H1 (cell line): ENCODE measurements around the gene RNF133. TPM values are rescaled to one million over a fixed set of nuclear protein-coding genes. Genes with fewer than 3 reads are reported as not detected.
A peak's percentile ranks its signal among the peaks of the same experiment; 100 is the strongest.

Source experiments
- CTCF ChIA-PET: fragments of 300-600 bp; sonication (Branson Sonifier 250); formaldehyde crosslinking; loops from one replicate; lab custom pipeline; 2021; ENCODE audit not compliant: partially characterized antibody; lab: Charles Lee
- POLR2A ChIA-PET: fragments of 300-600 bp; sonication (Branson Sonifier 250); formaldehyde crosslinking; loops from one replicate; lab custom pipeline; 2021; ENCODE audit warnings: inconsistent platforms; ENCODE audit not compliant: partially characterized antibody; lab: Charles Lee
- DNase-seq, 2 experiments: peaks; one replicate each; pipeline versions ENCODE4 v3.0.0 to v3.0.0-alpha.2; 2010 to 2022; ENCODE audit warnings: low spot score in 2 of 2, low read depth in 1 of 2, mixed read lengths in 1 of 2
- FAIRE-seq: peaks from 2 replicates; lab custom pipeline; 2011; peaks lifted over from hg19 to GRCh38; lab: Jason Lieb, UNC
- H2AFZ ChIP-seq: 2 replicates; pipeline ENCODE4 v1.8.1; 2012; ENCODE audit warnings: low read length, inconsistent platforms
- H2AK5ac ChIP-seq: 2 replicates; pipeline ENCODE4 v1.6.1; 2013; ENCODE audit warnings: low read depth, low read length
- H2BK120ac ChIP-seq: replicated peaks from 2 replicates; pipeline ENCODE3; 2013; ENCODE audit warnings: low read depth, low read length, inconsistent platforms
- H2BK12ac ChIP-seq: 2 replicates; pipeline ENCODE4 v1.6.1; 2013; ENCODE audit warnings: low read depth, low read length
- H2BK15ac ChIP-seq: 2 replicates; pipeline ENCODE4 v1.6.1; 2013; ENCODE audit warnings: low read length
- H2BK20ac ChIP-seq: 2 replicates; pipeline ENCODE4 v1.6.1; 2013; ENCODE audit warnings: low read length
- H2BK5ac ChIP-seq: 2 replicates; pipeline ENCODE4 v1.6.1; 2013; ENCODE audit warnings: low read depth, low read length
- H3K14ac ChIP-seq: 2 replicates; pipeline ENCODE4 v1.6.1; 2013; ENCODE audit warnings: inconsistent platforms; ENCODE audit not compliant: insufficient read length
- H3K18ac ChIP-seq: 2 replicates; pipeline ENCODE4 v1.6.1; 2013; ENCODE audit warnings: low read length; ENCODE audit errors: extremely low read depth
- H3K23ac ChIP-seq: 2 replicates; pipeline ENCODE4 v1.6.1; 2013; ENCODE audit warnings: inconsistent platforms; ENCODE audit not compliant: insufficient read length
- H3K23me2 ChIP-seq: 2 replicates; pipeline ENCODE4 v1.6.1; 2013; ENCODE audit warnings: low read depth, low read length
- H3K27ac ChIP-seq: 2 replicates; pipeline ENCODE4 v1.6.1; 2011; ENCODE audit warnings: low read depth, low read length, inconsistent platforms
- H3K27me3 ChIP-seq, 4 experiments: replicated peaks in 1 of 4; 1 replicate in 1 of 4; 2 replicates in 3 of 4; pipeline versions ENCODE4 v1.6.1 to v1.8.1; 2011 to 2013; ENCODE audit warnings: low read length in 3 of 4, mild to moderate bottlenecking in 3 of 4, inconsistent platforms in 2 of 4, mixed read lengths in 2 of 4, moderate library complexity in 1 of 4; ENCODE audit not compliant: control insufficient read depth in 3 of 4, insufficient read depth in 3 of 4; ENCODE audit errors: extremely low read depth in 1 of 4
- H3K36me3 ChIP-seq, 4 experiments: 2 replicates each; pipeline versions ENCODE4 v1.6.1 to v1.8.1; 2011 to 2013; ENCODE audit warnings: mild to moderate bottlenecking in 4 of 4, low read length in 3 of 4, moderate library complexity in 2 of 4, control low read depth in 1 of 4, inconsistent platforms in 1 of 4; ENCODE audit not compliant: insufficient read depth in 4 of 4, control insufficient read depth in 2 of 4
- H3K4ac ChIP-seq: replicated peaks from 2 replicates; pipeline ENCODE3; 2013; ENCODE audit warnings: low read length, low read depth, mixed read lengths, inconsistent platforms; ENCODE audit not compliant: insufficient read length
- H3K4me1 ChIP-seq, 4 experiments: replicated peaks in 1 of 4; 1 replicate in 1 of 4; 2 replicates in 3 of 4; pipeline versions ENCODE4 v1.6.1 to v1.8.1; 2011 to 2013; ENCODE audit warnings: low read length in 3 of 4, inconsistent platforms in 2 of 4, mixed read lengths in 1 of 4; ENCODE audit not compliant: insufficient read depth in 4 of 4, control insufficient read depth in 3 of 4
- H3K4me2 ChIP-seq, 2 experiments: 2 replicates each; pipeline versions ENCODE4 v1.6.1 to v1.8.1; 2011 to 2013; ENCODE audit warnings: low read depth in 2 of 2, low read length in 2 of 2, control low read depth in 1 of 2, inconsistent platforms in 1 of 2, mild to moderate bottlenecking in 1 of 2; ENCODE audit not compliant: insufficient read depth in 1 of 2
- H3K4me3 ChIP-seq, 4 experiments: fragments of 200-600, 300-600 bp in 1 of 4; sonication (generic), shearing (Covaris generic), sonication (Bioruptor Twin) in 1 of 4; 2 replicates each; pipeline versions ENCODE4 v1.5.1 to v1.8.1; 2011 to 2016; ENCODE audit warnings: low read length in 4 of 4, low read depth in 3 of 4, control low read depth in 2 of 4, inconsistent platforms in 2 of 4, mild to moderate bottlenecking in 2 of 4, mixed read lengths in 1 of 4, moderate library complexity in 1 of 4; ENCODE audit not compliant: insufficient read depth in 2 of 4; ENCODE audit errors: extremely low read depth in 1 of 4
- H3K56ac ChIP-seq: replicated peaks from 2 replicates; pipeline ENCODE3; 2013; ENCODE audit warnings: low read depth, mild to moderate bottlenecking, mixed read lengths, low read length, inconsistent platforms; ENCODE audit not compliant: insufficient read length
- H3K79me1 ChIP-seq: 2 replicates; pipeline ENCODE4 v1.6.1; 2013; ENCODE audit warnings: low read depth, low read length, control low read depth
- H3K79me2 ChIP-seq, 2 experiments: 2 replicates each; pipeline versions ENCODE4 v1.6.1 to v1.8.1; 2012 to 2013; ENCODE audit warnings: low read length in 2 of 2, mild to moderate bottlenecking in 2 of 2, inconsistent platforms in 1 of 2; ENCODE audit not compliant: insufficient read depth in 2 of 2, control insufficient read depth in 1 of 2
- H3K9ac ChIP-seq, 4 experiments: replicated peaks in 1 of 4; 1 replicate in 1 of 4; 2 replicates in 3 of 4; pipeline versions ENCODE4 v1.6.1 to v1.8.1; 2011 to 2013; ENCODE audit warnings: low read depth in 3 of 4, low read length in 3 of 4, control low read depth in 2 of 4, mild to moderate bottlenecking in 2 of 4, moderate library complexity in 2 of 4, inconsistent platforms in 1 of 4; ENCODE audit errors: extremely low read depth in 1 of 4
- H3K9me3 ChIP-seq, 2 experiments: 2 replicates each; pipeline versions ENCODE4 v1.6.1 to v1.8.1; 2012 to 2013; ENCODE audit warnings: mild to moderate bottlenecking in 2 of 2, moderate library complexity in 2 of 2, control low read depth in 1 of 2, inconsistent platforms in 1 of 2, low read depth in 1 of 2, low read length in 1 of 2, mixed read lengths in 1 of 2; ENCODE audit not compliant: insufficient read depth in 2 of 2
- H4K20me1 ChIP-seq, 2 experiments: replicated peaks in 1 of 2; 2 replicates each; pipeline versions ENCODE3 to v1.8.1; 2011 to 2013; ENCODE audit warnings: inconsistent platforms in 2 of 2, low read length in 2 of 2, mild to moderate bottlenecking in 1 of 2; ENCODE audit not compliant: insufficient read depth in 2 of 2, control insufficient read depth in 1 of 2
- H4K5ac ChIP-seq: 2 replicates; pipeline ENCODE4 v1.6.1; 2013; ENCODE audit warnings: low read length, low read depth, mixed read lengths, inconsistent platforms; ENCODE audit not compliant: insufficient read length
- H4K8ac ChIP-seq: 2 replicates; pipeline ENCODE4 v1.8.0; 2013; ENCODE audit warnings: mild to moderate bottlenecking, moderate library complexity, low read length, inconsistent platforms; ENCODE audit not compliant: insufficient read depth; ENCODE audit errors: extremely low read depth
- H4K91ac ChIP-seq: replicated peaks from 2 replicates; pipeline ENCODE3; 2013; ENCODE audit warnings: low read length, mixed read lengths, inconsistent platforms; ENCODE audit not compliant: insufficient read length
- NRF1 ChIP-seq: IDR thresholded peaks from 2 replicates; pipeline ENCODE4 v1.6.1; 2011; ENCODE audit warnings: mild to moderate bottlenecking, low read depth, low read length, improper control_type of control experiment
- RAD21 ChIP-seq, 2 experiments: IDR thresholded peaks in 1 of 2; conservative IDR thresholded peaks in 1 of 2; 2 replicates each; pipeline ENCODE4 v1.6.1; 2011; ENCODE audit warnings: low read depth in 2 of 2, low read length in 2 of 2, improper control_type of control experiment in 1 of 2, inconsistent platforms in 1 of 2, mild to moderate bottlenecking in 1 of 2, moderate library complexity in 1 of 2
- WGBS, 2 experiments: shearing (Covaris generic) in 1 of 2; methylation state at CpG; one replicate each; pipeline versions ENCODE4 v1.1.6 to v1.1.7; 2013 to 2015; ENCODE audit warnings: low lambda C conversion rate in 2 of 2, mixed read lengths in 2 of 2, inconsistent platforms in 1 of 2, low coverage in 1 of 2, missing lambda C conversion rate in 1 of 2; ENCODE audit not compliant: insufficient replicate concordance in 2 of 2, insufficient coverage in 1 of 2, insufficient read length in 1 of 2; ENCODE audit errors: extremely low coverage in 1 of 2, missing lambda C conversion rate in 1 of 2; 5-methylcytosine and 5-hydroxymethylcytosine counted together
- polyA plus RNA-seq, 7 experiments: library from polyadenylated mRNA; depleted of rRNA in 3 of 7; stranded (reverse) in 5 of 7; unstranded in 2 of 7; fragments of >200 nt in 5 of 7; fragments of 200-250 nt in 2 of 7; gene quantifications; 1 replicate in 5 of 7; 2 replicates in 1 of 7; 4 replicates in 1 of 7; pipeline versions ENCODE4 v1.2.1 to v1.2.3, GENCODE V29; 2011 to 2013; ENCODE audit warnings: missing spikeins in 2 of 7, mixed read lengths in 2 of 7
- total RNA-seq: library from RNA; stranded (reverse); fragmentation: NEBNext Ultra II Directional; extraction: Animal tissue kit (Norgen Biotek cat#: 25700); gene quantifications from 2 replicates; pipeline ENCODE4 v1.2.1, GENCODE V29; 2021
- TF ChIP-seq, protein P1 (sequence below), 3 experiments: IDR thresholded peaks; 1 replicate in 2 of 3; 2 replicates in 1 of 3; pipeline versions ENCODE4 v1.5.1 to v1.6.1; 2011; ENCODE audit warnings: low read length in 3 of 3, mild to moderate bottlenecking in 3 of 3, inconsistent platforms in 2 of 3, low read depth in 1 of 3, moderate library complexity in 1 of 3; ENCODE audit not compliant: insufficient read depth in 1 of 3; ENCODE audit errors: control extremely low read depth in 1 of 3

Gene RNF133
- total and polyA plus RNA-seq, 2 of the 8 experiments (the other 6 are each of a cell fraction or from before 2014, with no cell fraction given): 0.09 to 0.39 TPM

DNA sequence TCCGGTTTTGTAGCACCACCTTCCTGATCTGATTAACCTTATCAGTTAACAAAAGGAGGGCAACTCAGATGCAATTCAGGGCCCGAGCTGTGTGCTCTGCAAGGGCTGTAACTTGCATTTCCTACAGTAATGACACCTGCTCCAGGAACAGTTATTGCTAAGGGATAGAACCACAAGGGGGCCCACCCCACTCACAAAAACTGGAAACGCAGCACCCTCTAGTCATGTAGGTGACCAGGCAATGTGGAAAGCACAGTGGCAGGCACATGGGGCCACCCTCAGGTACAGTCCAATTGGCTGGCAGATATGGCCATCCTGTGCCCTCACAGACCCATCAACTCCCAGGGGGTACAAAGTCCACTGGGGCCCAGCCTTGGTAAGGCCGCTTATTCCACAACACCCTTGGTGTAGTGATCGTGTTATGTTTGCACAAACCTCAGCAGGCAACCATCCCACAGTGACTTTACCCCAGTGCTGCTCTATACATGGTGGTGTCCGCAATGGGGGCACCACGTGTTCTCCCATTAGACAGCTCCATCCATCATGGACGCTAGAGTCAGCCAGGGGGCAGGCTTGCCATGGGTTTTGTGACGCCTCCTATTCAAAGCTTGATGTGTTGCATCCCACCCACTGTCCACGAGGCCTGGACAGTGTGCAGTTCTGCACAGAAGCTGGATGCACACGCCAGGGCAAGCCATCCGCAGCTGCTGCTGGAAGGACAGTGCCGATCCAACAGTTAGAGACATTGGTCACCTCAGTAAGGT lies 9.4 kb downstream of the RNF133 start:
- H3K27ac ChIP-seq: no peak overlapping the region
- peaks cover 4 to 14% (median 11%) of the 10 kb centered on the region in 4 experiments; a peak in 6 of 7 replicates for H3K4me1 ChIP-seq
- H3K23ac ChIP-seq: no peak overlapping the region
- 0 out of 2 replicates have a peak overlapping the region, but pooled peaks have one; percentile 62 for H2BK12ac ChIP-seq
- DNase-seq: no peak
- H3K9me3 ChIP-seq: peaks cover 9 to 14% of the 10 kb centered on the region in 2 experiments
- H3K79me1 ChIP-seq: no peaks in the 10 kb centered on the region
- peak overlapping the region; percentile 26; the same call in 1 of the 2 replicates for H2AK5ac ChIP-seq
- H3K79me2 ChIP-seq: no peaks in the 10 kb centered on the region
- H3K56ac ChIP-seq: no peak overlapping the region
- H3K4me2 ChIP-seq: no peak overlapping the region
- H3K4me3 ChIP-seq: no peak overlapping the region
- peak; percentile 51 to 67 for TF ChIP-seq RAD21 (IDR thresholded peaks at IDR 0.05 in 1 of 2, conservative IDR thresholded peaks at IDR 0.05 in 1 of 2; ENCODE audit: low read depth in 2 of 2, low read length in 2 of 2)
- TF ChIP-seq NRF1: no peak
- TF ChIP-seq, protein P1, sequence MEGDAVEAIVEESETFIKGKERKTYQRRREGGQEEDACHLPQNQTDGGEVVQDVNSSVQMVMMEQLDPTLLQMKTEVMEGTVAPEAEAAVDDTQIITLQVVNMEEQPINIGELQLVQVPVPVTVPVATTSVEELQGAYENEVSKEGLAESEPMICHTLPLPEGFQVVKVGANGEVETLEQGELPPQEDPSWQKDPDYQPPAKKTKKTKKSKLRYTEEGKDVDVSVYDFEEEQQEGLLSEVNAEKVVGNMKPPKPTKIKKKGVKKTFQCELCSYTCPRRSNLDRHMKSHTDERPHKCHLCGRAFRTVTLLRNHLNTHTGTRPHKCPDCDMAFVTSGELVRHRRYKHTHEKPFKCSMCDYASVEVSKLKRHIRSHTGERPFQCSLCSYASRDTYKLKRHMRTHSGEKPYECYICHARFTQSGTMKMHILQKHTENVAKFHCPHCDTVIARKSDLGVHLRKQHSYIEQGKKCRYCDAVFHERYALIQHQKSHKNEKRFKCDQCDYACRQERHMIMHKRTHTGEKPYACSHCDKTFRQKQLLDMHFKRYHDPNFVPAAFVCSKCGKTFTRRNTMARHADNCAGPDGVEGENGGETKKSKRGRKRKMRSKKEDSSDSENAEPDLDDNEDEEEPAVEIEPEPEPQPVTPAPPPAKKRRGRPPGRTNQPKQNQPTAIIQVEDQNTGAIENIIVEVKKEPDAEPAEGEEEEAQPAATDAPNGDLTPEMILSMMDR (IDR thresholded peaks at IDR 0.05; ENCODE audit: control extremely low read depth in 1 of 3, insufficient read depth in 1 of 3, low read depth in 1 of 3, low read length in 3 of 3): peak; percentile 17 to 34 (median 24); a peak in 3 of 4 replicates
- no peaks in the 10 kb centered on the region for H3K23me2 ChIP-seq
- H3K4ac ChIP-seq: no peak overlapping the region
- no peak overlapping the region for H4K91ac ChIP-seq
- H3K18ac ChIP-seq: no peak overlapping the region; the same call in 1 of the 2 replicates
- peak overlapping the region; percentile 13; the same call in 1 of the 2 replicates for H2BK20ac ChIP-seq
- no peak overlapping the region for H3K14ac ChIP-seq
- FAIRE-seq: no peak
- H2BK5ac ChIP-seq: 0 out of 2 replicates have a peak overlapping the region, but pooled peaks have one; percentile 9
- no peak overlapping the region for H2BK120ac ChIP-seq
- peak overlapping the region; percentile 62; the same call in 1 of the 2 replicates for H4K8ac ChIP-seq
- H3K9ac ChIP-seq: no peak overlapping the region
- H2BK15ac ChIP-seq: peak overlapping the region; percentile 21
- H4K20me1 ChIP-seq: no peaks in the 10 kb centered on the region
- H3K36me3 ChIP-seq: peaks cover 0 to 2% (median 0%) of the 10 kb centered on the region in 4 experiments; a peak in 1 of 8 replicates
- H4K5ac ChIP-seq: no peak overlapping the region
- POLR2A ChIA-PET: interaction anchor here (0.7 kb wide), 1 partner anchor 737 kb away, joined by 3 read pairs; no protein-coding TSS in a partner anchor
- CTCF ChIA-PET: interaction anchor here (0.9 to 5.0 kb wide), 16 partner anchors 13 to 678 kb away, joined by 3 to 35 read pairs (median 4); partner anchors contain the start of genes RNF133 and RNF148
- no peaks in the 10 kb centered on the region for H3K27me3 ChIP-seq
- WGBS, 2 experiments: 91% methylated on average over 13 of the region's 13 CpGs; no CpG with 5 or more reads in 1 of the 2 experiments
- no peak overlapping the region for H2AFZ ChIP-seq
